SKM-1 treated with dmso at 0.1 percent for 144 hours (cell line): Measurements from ENCODE around the gene FAM161B.

ENCODE experiments used
- DNase-seq: peaks from one replicate; lab custom pipeline; 2025; ENCODE audit not compliant: unreplicated experiment; lab: John Stamatoyannopoulos, UW

FAM161B gene

DNA sequence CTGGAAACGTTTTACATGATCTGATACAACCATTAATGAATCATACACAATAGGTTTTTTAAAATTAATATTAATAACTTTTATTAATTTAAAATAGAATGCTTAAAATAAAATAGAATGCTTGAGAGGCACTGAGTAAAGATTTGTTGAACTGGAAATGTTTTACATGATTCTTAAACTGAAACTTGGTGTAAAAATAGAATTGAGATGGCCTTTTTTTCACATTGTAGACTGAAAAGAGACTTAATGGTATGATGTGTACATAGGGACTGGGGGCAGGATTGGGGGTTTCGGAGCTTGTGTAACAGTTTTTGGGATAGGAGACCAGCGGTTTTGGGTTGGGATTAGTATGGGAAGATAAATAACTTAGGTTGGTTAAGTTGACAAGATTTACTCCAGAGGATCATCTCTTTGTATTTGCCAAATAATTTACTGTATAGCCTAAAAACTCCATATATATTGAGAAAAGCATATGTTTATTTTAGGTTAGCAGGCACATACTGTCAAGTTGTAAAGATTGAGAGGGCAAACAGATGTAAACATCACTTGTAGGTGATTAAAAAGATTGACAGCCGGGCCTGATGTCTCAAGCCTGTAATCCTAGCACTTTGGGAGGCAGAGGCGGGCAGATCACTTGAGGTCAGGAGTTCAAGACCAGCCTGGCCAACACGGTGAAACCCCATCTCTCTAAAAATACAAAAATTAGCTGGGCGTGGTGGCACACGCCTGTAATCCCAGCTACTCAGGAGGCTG lies 65.3 kb downstream of the FAM161B start:
- no peak for DNase-seq
